GM12801 (cell line): ENCODE results near the gene ZNF500.

ENCODE experiments used
- TF ChIP-seq, protein P1 (sequence below): IDR thresholded peaks from one replicate; pipeline ENCODE4 v1.5.1; 2011; ENCODE audit warnings: control low read depth; ENCODE audit not compliant: insufficient read length; ENCODE audit errors: extremely low read depth

The ZNF500 gene

DNA sequence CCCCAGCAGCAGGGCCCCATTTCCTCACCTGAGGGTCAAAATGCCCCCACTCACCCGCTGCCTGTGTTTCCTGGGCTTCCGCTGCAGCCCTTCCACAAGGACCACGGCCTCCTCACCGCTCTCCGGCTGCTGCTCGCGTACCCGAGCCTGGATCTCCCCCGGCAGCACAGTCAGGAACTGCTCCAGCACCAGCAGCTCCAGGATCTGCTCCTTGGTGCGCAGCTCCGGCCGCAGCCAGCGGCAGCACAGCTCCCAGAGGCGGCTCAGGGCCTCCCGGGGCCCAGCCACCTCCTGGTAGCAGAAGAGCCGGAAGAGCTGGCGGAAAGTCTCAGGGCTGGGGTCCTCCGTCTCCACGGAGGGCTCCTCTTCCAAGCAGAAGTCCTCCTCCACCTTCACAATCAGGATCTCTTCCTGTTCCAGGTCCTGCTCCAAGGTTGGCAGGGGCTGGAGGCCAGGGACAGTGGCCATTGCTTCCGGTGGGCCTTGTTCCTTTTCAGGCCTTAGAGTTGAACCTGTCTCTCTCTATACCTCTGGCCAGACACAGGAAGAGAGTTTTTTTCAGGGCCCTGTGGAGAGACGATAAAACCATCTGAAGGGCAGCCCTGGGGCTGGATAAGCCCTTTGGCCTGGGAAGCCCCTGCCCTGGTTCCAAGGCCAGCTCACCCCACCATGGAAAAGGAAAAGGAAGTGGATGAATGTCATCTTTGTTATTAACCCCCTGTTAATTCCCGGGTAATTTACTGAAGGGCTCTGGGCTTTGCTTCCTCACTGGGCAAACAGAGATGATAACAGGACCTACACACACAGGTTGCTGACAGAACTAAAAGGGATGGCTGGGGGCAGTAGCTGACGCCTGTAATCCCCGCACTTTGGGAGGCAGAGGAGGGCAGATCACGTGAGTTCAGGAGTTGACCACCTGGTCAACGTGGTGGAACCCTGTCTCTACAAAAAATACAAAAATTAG lies 1.2 kb downstream of the ZNF500 start:
- TF ChIP-seq, protein P1, sequence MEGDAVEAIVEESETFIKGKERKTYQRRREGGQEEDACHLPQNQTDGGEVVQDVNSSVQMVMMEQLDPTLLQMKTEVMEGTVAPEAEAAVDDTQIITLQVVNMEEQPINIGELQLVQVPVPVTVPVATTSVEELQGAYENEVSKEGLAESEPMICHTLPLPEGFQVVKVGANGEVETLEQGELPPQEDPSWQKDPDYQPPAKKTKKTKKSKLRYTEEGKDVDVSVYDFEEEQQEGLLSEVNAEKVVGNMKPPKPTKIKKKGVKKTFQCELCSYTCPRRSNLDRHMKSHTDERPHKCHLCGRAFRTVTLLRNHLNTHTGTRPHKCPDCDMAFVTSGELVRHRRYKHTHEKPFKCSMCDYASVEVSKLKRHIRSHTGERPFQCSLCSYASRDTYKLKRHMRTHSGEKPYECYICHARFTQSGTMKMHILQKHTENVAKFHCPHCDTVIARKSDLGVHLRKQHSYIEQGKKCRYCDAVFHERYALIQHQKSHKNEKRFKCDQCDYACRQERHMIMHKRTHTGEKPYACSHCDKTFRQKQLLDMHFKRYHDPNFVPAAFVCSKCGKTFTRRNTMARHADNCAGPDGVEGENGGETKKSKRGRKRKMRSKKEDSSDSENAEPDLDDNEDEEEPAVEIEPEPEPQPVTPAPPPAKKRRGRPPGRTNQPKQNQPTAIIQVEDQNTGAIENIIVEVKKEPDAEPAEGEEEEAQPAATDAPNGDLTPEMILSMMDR, result no peak

DNA sequence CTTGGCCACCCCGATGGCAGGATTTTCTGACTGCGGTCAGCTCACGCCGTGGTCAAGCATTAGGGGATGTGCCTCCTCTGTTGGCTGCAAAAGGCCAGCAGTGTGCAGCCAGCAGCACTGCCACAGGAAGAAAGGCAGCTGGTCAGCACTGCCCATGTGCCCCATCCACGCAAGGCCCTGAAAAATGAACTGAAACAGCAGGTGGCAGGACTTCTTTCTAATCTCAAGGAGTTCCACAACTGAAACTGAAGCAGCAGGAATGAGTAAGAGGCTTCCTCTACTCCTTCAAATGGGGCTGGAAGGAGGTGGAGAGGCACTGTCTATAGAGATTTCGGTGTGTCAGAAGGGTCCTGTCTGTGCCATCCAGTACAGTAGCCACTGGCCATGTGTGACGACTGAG lies 3.2 kb downstream of the ZNF500 start:
- TF ChIP-seq, protein P1, result no peak

DNA sequence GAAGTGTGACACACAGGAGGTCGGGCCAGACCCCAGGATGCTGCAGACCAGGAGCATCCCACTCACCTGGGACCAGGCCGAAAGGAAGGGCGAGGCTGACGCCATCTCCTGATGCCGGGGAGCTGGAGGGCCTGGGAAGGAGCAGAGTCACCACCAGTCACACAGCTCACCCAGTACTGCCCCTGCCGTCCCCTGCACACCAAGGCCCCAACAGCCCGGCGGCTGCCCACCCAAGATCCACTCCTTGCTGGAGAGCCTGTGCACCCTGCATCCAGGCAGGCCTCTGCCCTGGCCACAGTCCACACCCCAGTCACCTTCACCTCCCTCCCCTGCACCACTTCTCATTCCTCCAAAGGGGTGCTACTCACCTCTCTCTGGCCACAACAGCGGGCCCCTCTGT lies 4.8 kb downstream of the ZNF500 start:
- TF ChIP-seq, protein P1, result no peak

DNA sequence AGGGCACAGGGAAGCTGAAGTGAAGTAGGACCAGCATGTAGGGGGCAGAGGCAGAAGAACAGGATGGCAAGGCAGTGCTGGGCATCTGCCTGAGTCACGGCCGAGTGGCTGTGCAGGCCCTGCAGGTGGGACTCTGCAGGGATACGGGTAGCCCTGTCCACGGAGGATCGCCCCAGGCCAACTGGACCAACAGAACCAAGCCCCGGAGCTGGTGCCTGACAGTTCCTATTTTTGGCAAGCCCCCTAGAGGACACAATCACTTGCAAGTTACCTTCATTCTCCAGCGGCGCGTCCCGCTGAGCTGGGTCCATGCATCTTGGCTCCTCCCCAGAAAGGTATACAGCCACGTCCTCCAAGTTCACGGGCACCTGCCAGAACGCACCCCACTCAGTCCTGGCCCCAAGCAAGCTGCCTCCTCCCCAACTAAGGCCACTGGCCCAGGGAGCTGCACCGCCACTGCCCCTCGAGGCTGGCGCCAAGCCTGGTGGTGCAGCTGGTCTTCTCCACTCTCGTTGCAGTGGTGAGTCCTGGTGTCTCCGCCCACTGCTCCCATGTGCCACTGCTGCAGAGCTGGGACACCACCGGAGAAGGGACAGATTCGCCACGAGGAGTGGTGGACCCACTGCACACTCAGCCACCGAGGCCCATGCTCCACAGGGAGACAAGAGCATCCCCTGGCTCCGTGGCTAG lies 6.6 kb downstream of the ZNF500 start:
- TF ChIP-seq, protein P1, result no peak

DNA sequence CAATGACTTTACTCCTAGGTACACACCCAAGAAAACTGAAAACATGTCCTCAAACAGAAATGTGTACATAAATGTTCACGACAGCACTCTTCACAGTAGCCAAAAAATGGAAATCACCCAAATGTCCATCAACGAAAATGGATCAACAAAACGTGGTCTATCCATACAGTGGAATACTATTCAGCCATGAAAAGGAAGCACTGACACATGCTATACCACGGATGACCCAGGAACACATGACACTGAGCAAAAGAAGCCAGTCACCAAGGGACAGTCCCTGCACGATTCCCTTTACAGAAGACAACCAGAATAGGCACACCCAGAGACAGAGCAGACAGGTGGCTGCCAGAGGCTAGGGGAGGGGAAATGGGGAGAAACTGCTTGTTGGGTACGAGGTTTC lies 11.3 kb downstream of the ZNF500 start:
- TF ChIP-seq, protein P1, result no peak

DNA sequence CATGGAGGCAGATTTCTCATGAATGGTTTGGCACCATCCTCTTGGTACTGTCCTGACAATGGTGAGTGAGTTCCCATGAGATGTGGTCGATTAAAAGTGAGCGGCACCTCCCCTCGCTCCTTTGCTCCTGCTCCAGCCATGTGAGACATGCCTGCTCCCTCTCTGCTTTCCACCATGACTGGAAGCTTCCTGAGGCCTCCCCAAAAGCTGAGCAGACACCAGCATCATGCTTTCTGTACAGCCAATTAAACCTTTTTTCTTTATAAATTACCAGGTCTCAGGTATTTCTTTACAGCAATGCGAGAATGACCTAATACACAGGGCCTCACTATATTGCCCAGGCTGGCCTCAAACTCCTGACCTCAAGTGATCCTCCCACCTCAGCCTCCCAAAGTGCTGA lies 12.1 kb downstream of the ZNF500 start:
- TF ChIP-seq, protein P1, result no peak

DNA sequence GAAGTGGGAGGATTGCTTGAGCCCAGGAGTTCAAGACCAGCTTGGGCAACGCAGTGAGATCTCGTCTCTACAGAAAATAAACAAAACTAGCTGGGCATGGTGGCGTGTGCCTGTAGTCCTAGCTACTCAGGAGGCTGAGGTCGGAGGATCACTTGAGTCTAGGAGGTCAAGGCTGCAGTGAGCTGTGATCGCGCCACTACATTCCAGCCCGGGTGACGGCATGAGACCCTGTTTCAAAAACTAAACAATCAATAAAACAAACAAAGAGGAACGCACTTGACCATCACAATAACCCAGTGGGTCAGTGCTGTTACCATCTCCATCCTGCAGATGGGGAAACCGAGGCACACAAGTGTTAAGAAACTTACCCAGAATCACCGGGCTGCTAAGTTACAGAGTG lies 13.7 kb downstream of the ZNF500 start:
- TF ChIP-seq, protein P1, result no peak
